Stimulated activated CD4-positive, alpha-beta T cell treated with anti-CD3 and anti-CD28 coated beads, Interleukin-12 subunit alpha, Interleukin-12 subunit beta, amount 100 ng/mL, for 24 hours (primary cell): ENCODE data around the gene SLC39A9.
"Not testable (repeated sequence)": the region's sequence is repeated elsewhere in the genome, so short reads cannot be mapped to it uniquely, and the experiment has no call there.

Experiments
- DNase-seq, 2 experiments: peaks; one replicate each; pipeline ENCODE4 v3.0.0-alpha.2; 2020; ENCODE audit warnings: low read depth in 2 of 2

SLC39A9 gene

DNA sequence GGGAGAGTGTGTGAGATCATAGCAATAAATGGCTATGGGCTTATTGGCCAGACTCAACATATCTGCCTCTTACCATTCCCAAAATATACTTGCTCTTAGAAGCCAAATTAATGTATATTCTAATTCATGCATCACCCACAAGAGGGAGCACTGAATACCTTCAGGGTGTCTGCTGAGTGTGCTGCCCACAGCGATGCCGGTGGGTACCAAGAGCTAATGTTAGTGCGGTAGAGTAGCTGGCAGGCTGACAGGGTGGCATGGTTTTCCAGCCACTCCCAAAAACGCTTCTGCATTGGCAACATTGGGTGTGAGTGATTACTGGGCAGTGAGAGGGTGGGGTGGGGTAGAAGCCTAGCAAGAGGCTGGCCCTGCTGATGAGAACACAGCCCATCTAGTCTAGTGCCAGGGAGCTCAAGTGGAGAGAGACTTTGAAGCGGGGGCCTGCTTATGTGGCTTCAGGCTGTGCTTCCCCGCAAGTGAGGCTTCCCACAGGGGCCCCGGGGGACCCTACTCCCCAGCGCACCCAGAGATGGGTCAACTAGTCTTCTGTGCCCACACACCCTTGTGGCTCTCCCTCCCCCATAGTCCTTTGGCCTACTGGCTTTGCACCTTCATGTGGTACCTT lies 76.8 kb downstream of the SLC39A9 start:
- no peak for DNase-seq

DNA sequence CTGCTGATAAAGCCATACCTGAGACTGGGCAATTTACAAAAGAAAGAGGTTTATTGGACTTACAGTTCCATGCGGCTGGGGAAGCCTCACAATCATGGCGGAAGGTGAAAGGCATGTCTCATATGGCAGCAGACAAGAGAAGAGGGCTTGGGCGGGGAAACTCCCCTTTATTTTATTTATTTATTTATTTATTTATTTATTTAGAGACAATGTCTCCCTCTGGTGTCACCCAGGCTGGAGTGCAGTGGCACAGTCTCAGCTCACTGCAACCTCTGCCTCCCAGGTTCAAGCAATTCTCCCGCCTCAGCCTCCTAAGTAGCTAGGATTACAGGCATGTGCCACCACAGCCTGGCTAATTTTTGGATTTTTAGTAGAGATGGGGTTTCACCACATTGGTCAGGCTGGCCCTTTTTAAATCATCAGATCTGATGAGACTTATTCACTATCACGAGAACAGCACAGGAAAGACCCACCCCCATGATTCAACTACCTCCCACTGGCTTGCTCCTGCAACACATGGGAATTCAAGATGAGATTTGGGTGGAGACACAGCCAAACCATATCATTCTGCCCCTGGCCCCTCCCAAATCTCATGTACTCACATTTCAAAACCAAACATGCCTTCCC lies 78.4 kb downstream of the SLC39A9 start:
- not testable (repeated sequence) for DNase-seq

DNA sequence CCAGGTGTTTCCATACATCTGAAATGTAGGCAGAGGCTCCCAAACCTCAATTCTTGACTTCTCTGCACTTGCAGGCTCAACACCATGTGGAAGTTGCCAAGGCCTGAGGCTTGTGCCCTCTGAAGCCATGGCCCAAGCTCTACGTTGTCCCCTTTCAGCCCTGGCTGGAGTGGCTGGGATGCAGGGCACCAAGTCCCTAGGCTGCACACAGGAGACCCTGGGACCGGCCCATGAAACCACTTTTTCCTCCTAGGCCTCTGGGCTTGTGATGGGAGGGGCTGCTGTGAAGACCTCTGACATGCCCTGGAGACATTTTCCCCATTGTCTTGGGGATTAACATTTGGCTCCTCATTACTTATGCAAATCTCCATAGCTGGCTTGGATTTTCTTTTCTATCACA lies 79.6 kb downstream of the SLC39A9 start:
- DNase-seq: not testable (repeated sequence)

GRCh38 chr14:69479696-69480095 lies 81.2 kb downstream of the SLC39A9 start:
- no peak for DNase-seq

DNA sequence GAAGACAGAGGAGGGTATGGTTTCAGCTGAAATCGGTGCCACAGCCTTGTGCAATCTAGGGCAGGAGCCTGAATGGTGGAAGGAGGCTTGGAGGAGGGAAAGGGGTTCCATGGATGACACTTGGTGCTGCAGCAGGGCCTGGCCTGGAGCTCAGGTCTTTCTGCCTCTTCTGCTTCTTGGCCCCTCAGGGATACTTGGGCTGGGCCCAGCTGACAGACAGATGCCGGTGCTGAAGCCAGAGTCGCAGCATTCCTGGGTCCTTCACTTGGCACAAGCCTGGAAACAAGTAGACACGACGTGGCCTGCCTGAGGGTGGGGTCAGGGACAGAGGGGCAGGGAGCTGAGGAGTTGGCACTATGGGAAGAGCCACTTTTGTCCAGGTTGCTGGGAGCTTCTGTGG lies 81.6 kb downstream of the SLC39A9 start:
- DNase-seq: no peak

- DNase-seq: no peak
Observed at GRCh38 chr14:69481815-69482568, 83.5 kb downstream of the SLC39A9 start.

GRCh38 chr14:69483765-69484443 lies 85.4 kb downstream of the SLC39A9 start:
- no peak for DNase-seq

- DNase-seq: no peak
Observed at GRCh38 chr14:69484444-69485314, 86.2 kb downstream of the SLC39A9 start, which contains the start of gene PLEKHD1. Gene PLEKHD1, plus strand, starts transcription at chr14:69484728. Its CDS starts 238 bp downstream, at chr14:69484966.

DNA sequence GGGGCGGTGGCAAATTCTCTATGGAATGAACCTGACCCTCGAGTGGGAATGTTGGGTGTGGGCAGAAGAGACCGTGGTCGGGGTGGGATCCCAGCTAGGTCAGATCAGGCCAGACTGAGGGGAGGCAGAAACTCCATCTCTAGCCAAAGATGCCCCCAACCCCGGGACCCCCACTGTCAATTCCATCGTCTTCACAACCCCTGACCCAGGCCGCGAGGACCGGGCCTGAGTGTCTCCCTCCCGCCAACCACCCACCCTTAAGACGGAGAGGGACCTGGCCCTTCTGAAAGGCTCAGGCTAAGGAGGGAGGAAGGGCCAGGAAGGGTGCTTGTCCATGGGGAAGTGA lies 86.8 kb downstream of the SLC39A9 start:
- no peak for DNase-seq

DNA sequence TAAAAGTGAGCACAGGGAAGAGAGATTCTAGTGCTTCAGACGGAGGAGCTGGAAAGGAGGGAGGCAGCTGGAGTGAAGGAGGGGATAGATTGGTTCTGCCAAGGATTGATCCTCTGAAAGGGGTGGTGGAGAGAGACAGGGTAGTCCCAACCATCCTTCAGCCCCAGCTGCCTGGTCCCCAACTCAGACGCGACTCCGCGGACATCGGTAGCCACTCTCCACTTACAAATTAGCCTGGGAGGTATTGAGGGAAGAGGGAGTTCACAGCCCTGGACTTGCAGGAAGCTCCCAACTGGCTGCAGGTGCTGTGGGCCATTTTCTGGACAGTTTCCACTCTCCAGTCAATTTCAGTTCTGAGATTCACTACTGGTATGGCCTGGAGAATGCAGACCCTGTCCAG lies 87.2 kb downstream of the SLC39A9 start:
- DNase-seq: no peak

GRCh38 chr14:69487226-69487625 lies 88.7 kb downstream of the SLC39A9 start:
- no peak for DNase-seq

GRCh38 chr14:69487771-69488170 lies 89.3 kb downstream of the SLC39A9 start:
- DNase-seq: no peak

- DNase-seq: no peak
Observed at GRCh38 chr14:69489495-69489894, 91.0 kb downstream of the SLC39A9 start.

DNA sequence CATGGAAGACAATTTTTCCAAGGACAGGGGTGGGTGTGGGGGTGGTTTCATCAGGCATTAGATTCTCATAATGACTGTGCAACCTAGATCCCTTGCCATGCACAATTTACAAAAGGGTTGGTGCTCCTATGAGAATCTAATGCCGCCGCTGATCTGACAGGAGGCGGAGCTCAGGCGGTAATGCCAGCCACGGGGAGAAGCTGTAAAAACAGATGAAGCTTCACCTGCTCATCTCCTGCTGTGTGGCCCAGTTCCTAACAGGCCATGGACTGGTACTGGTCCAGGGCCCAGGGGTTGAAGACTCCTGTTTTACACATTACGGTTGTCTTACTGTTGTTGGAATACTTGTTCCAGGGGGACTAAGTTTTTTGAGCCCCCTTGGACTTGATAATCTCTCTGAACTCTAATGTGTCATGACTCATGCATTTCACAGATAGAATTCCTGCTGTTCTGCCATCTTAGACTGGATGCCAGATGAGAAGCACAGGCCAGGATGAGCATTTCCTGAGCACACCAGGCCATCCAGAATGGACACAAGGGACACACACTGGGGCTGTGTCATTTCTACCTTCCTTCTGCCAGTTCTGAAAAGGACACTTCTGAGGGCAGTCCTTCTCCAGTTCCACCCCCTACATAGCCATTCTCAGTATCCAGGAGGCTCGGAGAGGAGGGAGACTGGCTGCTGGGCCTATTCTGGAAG lies 91.9 kb downstream of the SLC39A9 start:
- DNase-seq: no peak

GRCh38 chr14:69491193-69491592 lies 92.7 kb downstream of the SLC39A9 start:
- no peak for DNase-seq

GRCh38 chr14:69493038-69493437 lies 94.5 kb downstream of the SLC39A9 start:
- DNase-seq: no peak

- no peak for DNase-seq
Observed at GRCh38 chr14:69493791-69494190, 95.3 kb downstream of the SLC39A9 start.

- no peak for DNase-seq
Observed at GRCh38 chr14:69495341-69495921, 96.9 kb downstream of the SLC39A9 start.

GRCh38 chr14:69497866-69498265 lies 99.4 kb downstream of the SLC39A9 start:
- DNase-seq: not testable (repeated sequence)

- DNase-seq: not testable (repeated sequence)
Observed at GRCh38 chr14:69498286-69498685, 99.8 kb downstream of the SLC39A9 start.
